Ascending aorta (tissue), 2 donors: ENCODE results near the gene NCS1. TPM values are rescaled to one million over a fixed set of nuclear protein-coding genes. Genes with fewer than 3 reads are reported as not detected.
"Not testable (repeated sequence)": the region's sequence is repeated elsewhere in the genome, so short reads cannot be mapped to it uniquely, and the experiment has no call there.

ENCODE experiments used
- DNase-seq, 2 donors: peaks; one replicate each; pipeline ENCODE4 v3.0.0-alpha.2; 2019; ENCODE audit warnings: low spot score in 2 of 2
- H3K27ac ChIP-seq, 2 donors: fragments of 200-600 bp; sonication (generic); one replicate each; pipeline ENCODE4 v1.5.1; 2016 to 2017; ENCODE audit warnings: mild to moderate bottlenecking in 1 of 2
- H3K27me3 ChIP-seq: fragments of 200-600 bp; sonication (generic); one replicate; pipeline ENCODE4 v1.5.1; 2017
- H3K36me3 ChIP-seq, 2 donors: fragments of 200-600 bp; sonication (generic); one replicate each; pipeline ENCODE4 v1.5.1; 2016
- H3K4me1 ChIP-seq, 2 donors: fragments of 200-600 bp; sonication (generic); one replicate each; pipeline ENCODE4 v1.5.1; 2016 to 2017; ENCODE audit warnings: mild to moderate bottlenecking in 1 of 2
- H3K4me3 ChIP-seq, 2 donors: fragments of 200-600 bp; sonication (generic); one replicate each; pipeline ENCODE4 v1.5.1; 2016 to 2017; ENCODE audit warnings: mild to moderate bottlenecking in 1 of 2
- H3K9me3 ChIP-seq, 2 donors: fragments of 200-600 bp; sonication (generic); one replicate each; pipeline ENCODE4 v1.5.1; 2016
- CTCF ChIP-seq, 3 experiments: fragments of 200-600 bp in 2 of 3; fragments of 450-650 bp in 1 of 3; sonication (generic) in 2 of 3; IDR thresholded peaks; one replicate each; pipeline ENCODE4 v1.5.1; 2016 to 2019; ENCODE audit warnings: antibody characterized with exemption in 3 of 3, mild to moderate bottlenecking in 1 of 3, moderate library complexity in 1 of 3
- intact Hi-C: fragments of 100-400 bp; cut with DNase I; formaldehyde crosslinking; loops from one replicate; pipeline ENCODE4 v1.15.1; 2023
- total RNA-seq: library from RNA; depleted of rRNA; stranded (reverse); fragments of >200 nt; gene quantifications from one replicate; pipeline ENCODE4 v1.1.0, GENCODE V29; 2016

Gene NCS1
- total RNA-seq, 1 donor from 2014 or later = 34.7 TPM

DNA sequence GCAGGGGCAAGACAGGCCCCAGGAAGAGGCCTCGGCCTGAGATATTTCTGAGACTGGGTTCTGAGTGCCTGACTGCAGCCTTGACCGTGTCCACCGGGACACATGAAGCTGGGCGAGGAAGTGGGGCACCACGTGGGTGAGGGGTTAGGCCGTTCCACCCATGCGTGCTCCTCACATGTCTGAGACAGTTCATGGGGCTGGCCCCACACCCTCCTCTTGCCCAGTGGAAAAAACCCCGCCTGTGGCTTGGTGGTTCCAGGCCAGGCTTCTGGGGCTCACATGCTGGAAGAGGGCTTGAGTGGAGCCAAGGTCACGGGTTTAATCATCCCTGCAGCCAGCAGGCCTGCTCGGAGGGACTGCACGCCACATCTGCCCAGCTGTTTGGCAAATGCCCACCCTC lies 104.8 kb downstream of the NCS1 start:
- no peaks in the 10 kb centered on the region for H3K9me3 ChIP-seq
- intact Hi-C loops = no loop called here
- no peak overlapping the region for H3K4me3 ChIP-seq
- DNase-seq = no peak
- H3K27ac ChIP-seq = no peak overlapping the region
- no peak for TF ChIP-seq CTCF (IDR thresholded peaks at IDR 0.05)
- no peaks in the 10 kb centered on the region for H3K4me1 ChIP-seq
- no peaks in the 10 kb centered on the region for H3K36me3 ChIP-seq
- H3K27me3 ChIP-seq = no peaks in the 10 kb centered on the region

- DNase-seq, H3K4me3 ChIP-seq, H3K4me1 ChIP-seq, H3K9me3 ChIP-seq, H3K36me3 ChIP-seq, H3K27ac ChIP-seq, H3K27me3 ChIP-seq, intact Hi-C loops: not testable (repeated sequence)
Observed at GRCh38 chr9:130277525-130277924, 105.3 kb downstream of the NCS1 start.

- Histone ChIP-seq H3K4me1 (no peaks in the 10 kb centered on the region), H3K9me3 (no peaks in the 10 kb centered on the region), H3K4me3 (no peak overlapping the region), H3K36me3 (no peaks in the 10 kb centered on the region), H3K27me3 (no peaks in the 10 kb centered on the region), H3K27ac (no peak overlapping the region)
- intact Hi-C loops = no loop called here
- TF ChIP-seq CTCF (IDR thresholded peaks at IDR 0.05) = no peak
- DNase-seq = no peak
Observed at GRCh38 chr9:130283539-130284248, 111.5 kb downstream of the NCS1 start.

DNA sequence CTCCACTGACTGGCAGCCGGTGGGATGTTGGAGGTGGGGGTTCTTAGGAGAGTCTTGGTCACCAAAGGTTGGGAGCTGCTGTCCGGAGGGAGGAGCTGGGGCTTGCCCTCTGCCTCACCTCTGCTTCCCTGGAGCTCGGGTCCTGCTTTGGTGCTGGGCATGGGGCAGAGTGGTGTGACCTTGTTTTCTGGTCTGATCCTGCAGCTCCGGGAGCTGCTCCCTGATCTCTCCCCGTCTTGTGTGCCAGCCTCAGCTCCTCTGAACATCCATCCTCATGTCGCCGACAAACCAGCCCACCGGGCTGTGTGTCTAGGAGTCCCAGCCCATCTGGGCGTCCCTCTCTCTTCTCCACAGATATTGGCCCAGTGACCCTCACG lies 112.0 kb downstream of the NCS1 start:
- Histone ChIP-seq H3K36me3 (no peaks in the 10 kb centered on the region), H3K9me3 (no peaks in the 10 kb centered on the region), H3K27ac (no peak overlapping the region), H3K27me3 (no peaks in the 10 kb centered on the region), H3K4me3 (no peak overlapping the region), H3K4me1 (no peaks in the 10 kb centered on the region)
- intact Hi-C loops = no loop called here
- DNase-seq = no peak
- TF ChIP-seq CTCF (IDR thresholded peaks at IDR 0.05) = no peak

DNA sequence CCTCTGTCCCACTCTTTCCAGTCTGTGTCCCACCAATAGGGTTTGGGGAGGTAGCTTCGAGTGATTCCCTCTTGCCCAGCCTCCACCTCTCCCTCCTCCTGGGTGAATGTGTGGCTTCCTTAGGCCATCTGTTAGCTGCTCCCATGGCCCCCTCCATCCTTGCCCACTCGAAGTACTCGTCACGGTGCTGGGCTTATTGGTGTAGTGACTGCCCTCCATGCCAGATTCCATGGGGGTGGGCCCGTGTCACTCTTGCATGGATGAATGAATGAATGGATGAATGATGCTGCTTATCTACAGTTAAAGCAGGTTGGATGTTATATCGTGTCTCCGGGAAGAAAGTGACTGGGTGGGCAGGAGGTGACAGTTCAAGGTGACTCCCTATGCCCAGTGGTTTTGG lies 112.5 kb downstream of the NCS1 start:
- no peak for TF ChIP-seq CTCF (IDR thresholded peaks at IDR 0.05)
- intact Hi-C loops = no loop called here
- Histone ChIP-seq H3K27me3 (no peaks in the 10 kb centered on the region), H3K36me3 (no peaks in the 10 kb centered on the region), H3K9me3 (no peaks in the 10 kb centered on the region), H3K27ac (no peak overlapping the region), H3K4me3 (no peak overlapping the region), H3K4me1 (no peaks in the 10 kb centered on the region)
- DNase-seq = no peak

- Histone ChIP-seq H3K4me3 (no peak overlapping the region), H3K4me1 (no peaks in the 10 kb centered on the region), H3K36me3 (no peaks in the 10 kb centered on the region), H3K27me3 (no peaks in the 10 kb centered on the region), H3K27ac (no peak overlapping the region), H3K9me3 (no peaks in the 10 kb centered on the region)
- no peak for DNase-seq
- no peak for TF ChIP-seq CTCF (IDR thresholded peaks at IDR 0.05)
- intact Hi-C loops = no loop called here
Observed at GRCh38 chr9:130285271-130285670, 113.1 kb downstream of the NCS1 start.
